Glomerular endothelial cell (primary cell): Measurements from ENCODE around the gene ZNF804A. TPM values are rescaled to one million over a fixed set of nuclear protein-coding genes. Genes with fewer than 3 reads are reported as not detected.

Experiments used
- DNase-seq: peaks from one replicate; pipeline ENCODE4 v3.0.0-alpha.2; 2011; ENCODE audit warnings: low read depth, low spot score; ENCODE audit errors: extremely low read depth
- total RNA-seq: library from RNA; depleted of rRNA; stranded (reverse); fragments of >200 nt; gene quantifications from 2 replicates; pipeline ENCODE4 v1.2.3, GENCODE V29; 2015

ZNF804A gene
- total RNA-seq, 1 donor from 2014 or later = 0.82 TPM

DNA sequence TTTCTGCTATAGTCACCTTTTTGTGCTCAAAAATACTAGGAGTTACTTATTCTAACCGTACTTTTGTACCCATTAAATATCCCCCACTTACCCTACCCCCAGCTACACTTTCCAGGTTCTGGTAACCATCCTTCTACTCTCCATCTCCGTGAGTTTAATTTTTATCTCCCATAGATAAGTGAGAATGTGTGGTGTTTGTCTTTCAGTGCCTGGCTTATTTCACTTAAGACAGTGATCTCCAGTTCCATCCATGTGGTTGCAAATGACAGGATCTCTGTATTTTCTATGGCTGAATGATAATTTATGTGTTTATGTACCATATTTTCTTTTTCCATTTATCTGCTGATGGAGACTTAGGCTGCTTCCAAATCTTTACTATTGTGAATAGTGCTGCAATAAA, 323.3 kb downstream of the ZNF804A start:
- DNase-seq = no peak

- DNase-seq = no peak
These were observed 325.4 kb downstream of the ZNF804A start for GRCh38 chr2:184923751-184924150.

DNA sequence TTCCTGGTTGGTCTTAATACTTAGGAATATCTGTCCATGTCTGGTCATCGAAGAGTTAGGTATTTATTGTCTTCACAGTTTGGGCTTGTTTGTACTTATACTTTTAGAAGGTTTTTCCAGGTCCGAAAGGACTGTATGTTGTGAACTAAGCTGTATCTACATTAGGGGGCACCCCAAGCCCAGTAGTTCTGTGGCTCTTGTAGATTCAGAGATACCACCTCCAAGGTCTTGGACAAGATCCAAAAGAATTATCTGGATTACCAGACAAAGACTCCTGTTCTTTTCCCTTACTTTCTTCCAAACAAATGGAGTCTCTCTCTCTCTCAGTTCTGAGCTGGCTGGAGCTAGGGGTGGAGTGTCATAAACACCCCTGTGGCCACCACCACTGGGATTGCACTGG, 328.7 kb downstream of the ZNF804A start:
- DNase-seq = no peak

DNA sequence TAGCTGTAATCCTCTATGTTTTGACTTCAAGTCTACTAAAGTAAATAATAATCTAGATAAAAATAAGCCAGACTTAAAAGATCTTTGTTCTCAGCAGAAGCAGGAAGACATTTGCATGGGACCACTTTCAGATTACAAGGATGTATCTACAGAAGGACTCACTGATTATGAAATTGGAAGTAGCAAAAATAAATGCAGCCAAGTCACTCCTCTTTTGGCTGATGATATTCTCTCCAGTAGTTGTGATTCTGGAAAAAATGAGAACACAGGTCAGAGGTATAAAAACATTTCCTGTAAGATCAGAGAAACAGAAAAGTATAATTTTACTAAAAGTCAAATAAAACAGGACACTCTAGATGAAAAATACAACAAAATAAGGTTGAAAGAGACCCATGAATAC, 338.4 kb downstream of the ZNF804A start:
- DNase-seq = no peak

DNA sequence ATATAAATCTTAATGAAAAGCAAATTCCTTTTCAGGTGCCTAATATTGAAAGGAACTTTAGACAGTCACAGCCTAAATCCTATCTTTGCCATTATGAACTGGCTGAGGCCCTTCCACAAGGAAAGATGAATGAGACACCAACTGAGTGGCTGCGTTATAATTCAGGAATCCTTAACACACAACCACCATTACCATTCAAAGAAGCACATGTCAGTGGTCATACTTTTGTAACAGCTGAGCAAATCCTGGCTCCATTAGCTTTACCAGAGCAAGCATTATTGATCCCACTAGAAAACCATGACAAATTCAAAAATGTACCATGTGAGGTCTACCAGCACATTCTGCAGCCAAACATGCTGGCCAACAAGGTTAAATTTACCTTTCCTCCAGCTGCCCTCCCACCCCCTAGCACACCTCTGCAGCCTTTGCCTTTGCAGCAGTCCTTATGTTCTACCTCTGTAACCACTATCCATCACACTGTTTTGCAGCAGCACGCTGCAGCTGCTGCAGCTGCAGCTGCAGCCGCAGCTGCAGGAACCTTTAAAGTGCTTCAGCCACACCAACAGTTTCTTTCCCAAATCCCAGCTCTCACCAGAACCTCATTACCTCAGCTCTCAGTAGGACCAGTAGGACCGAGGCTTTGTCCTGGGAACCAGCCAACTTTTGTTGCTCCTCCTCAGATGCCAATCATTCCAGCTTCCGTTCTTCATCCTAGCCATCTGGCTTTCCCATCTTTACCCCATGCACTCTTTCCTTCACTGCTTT, 340.1 kb downstream of the ZNF804A start:
- DNase-seq = no peak

- no peak for DNase-seq
These were observed 347.0 kb downstream of the ZNF804A start for GRCh38 chr2:184945326-184945725.

- no peak for DNase-seq
These were observed 347.5 kb downstream of the ZNF804A start for GRCh38 chr2:184945824-184946223.

- DNase-seq = no peak
These were observed 358.5 kb downstream of the ZNF804A start for GRCh38 chr2:184956856-184957255.

- no peak for DNase-seq
These were observed 373.3 kb downstream of the ZNF804A start for GRCh38 chr2:184971546-184972068.
